WERI-Rb-1 (cell line): ENCODE data around the gene RPAP2.
"Not testable (repeated sequence)": the region's sequence is repeated elsewhere in the genome, so short reads cannot be mapped to it uniquely, and the experiment has no call there.

Source experiments
- DNase-seq: peaks from one replicate; pipeline ENCODE4 v3.0.0-alpha.2; 2020
- H3K27ac ChIP-seq: fragments of 250-450 bp; sonication (Bioruptor Pico); 2 replicates; pipeline ENCODE4 v1.5.1; 2020; ENCODE audit warnings: mild to moderate bottlenecking, moderate library complexity
- H3K27me3 ChIP-seq: fragments of 250-450 bp; sonication (Bioruptor Pico); 2 replicates; pipeline ENCODE4 v1.5.1; 2021; ENCODE audit warnings: mild to moderate bottlenecking, low read depth, moderate library complexity; ENCODE audit not compliant: insufficient read depth, severe bottlenecking
- H3K36me3 ChIP-seq: fragments of 250-450 bp; sonication (Bioruptor Pico); 2 replicates; pipeline ENCODE4 v1.5.1; 2020; ENCODE audit warnings: mild to moderate bottlenecking, moderate library complexity
- H3K4me3 ChIP-seq: 2 replicates; pipeline ENCODE4 v1.5.1; 2011; ENCODE audit warnings: low read depth, mild to moderate bottlenecking, control low read depth, low read length
- H3K9me3 ChIP-seq: fragments of 250-450 bp; sonication (Bioruptor Pico); 2 replicates; pipeline ENCODE4 v1.5.1; 2021; ENCODE audit warnings: mild to moderate bottlenecking, moderate library complexity; ENCODE audit not compliant: severe bottlenecking
- TF ChIP-seq, protein P1 (sequence below): IDR thresholded peaks from 2 replicates; pipeline ENCODE4 v1.5.1; 2011; ENCODE audit warnings: low read depth, mild to moderate bottlenecking, control low read depth, inconsistent platforms, low read length

Gene RPAP2

DNA sequence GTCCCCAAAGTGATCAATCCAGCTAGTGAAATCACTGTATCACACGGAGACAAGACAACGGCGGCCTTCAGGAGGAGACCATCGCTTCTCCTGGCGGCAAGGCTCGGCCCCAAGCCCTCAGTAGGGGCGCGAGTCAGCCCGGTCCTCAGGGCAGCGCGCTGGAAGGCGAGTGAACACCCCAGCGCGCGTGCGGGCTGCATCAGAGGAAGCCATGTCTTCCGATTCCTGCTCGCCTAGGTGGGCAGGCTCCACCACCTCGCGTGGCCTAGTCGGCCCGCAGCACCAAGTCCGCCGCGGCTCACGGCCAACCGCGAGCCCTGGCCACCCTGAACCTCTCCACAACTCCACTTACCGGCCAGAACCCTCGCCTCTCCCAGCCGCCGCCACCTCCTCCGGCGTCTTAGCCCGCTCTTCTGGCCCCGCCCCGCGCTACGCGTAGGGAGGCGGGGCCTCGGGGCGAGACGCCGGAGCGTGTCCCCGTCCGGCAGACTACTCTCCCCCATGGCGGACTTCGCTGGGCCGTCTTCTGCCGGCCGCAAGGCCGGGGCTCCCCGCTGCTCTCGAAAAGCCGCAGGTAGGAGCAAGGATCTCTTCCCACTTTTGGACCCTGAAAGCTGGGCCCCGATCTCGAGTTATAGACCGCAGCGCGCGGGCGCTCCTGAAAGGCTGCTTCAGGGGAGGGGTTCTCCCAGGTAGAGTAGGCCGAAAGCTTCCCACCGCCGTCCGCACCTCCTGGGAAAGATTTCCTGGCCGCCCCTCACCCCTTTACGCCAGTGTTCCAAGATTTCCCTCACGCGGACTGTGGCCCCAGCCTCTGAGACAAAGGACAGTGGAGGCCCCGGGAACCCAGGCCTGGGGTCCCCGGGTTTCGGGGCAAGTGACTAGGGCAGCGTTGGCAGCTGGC lies at the start of gene RPAP2, which contains the start of gene GLMN:
Gene RPAP2, plus strand, starts transcription at position 487 of the 904 bp plus-strand sequence. Its CDS starts 15 bp downstream, at position 502.
Gene GLMN, minus strand, starts transcription at position 415 of the 904 bp plus-strand sequence. CDS start 988 bp downstream, outside the sequence.
- no peaks in the 10 kb centered on the region for H3K27me3 ChIP-seq
- H3K36me3 ChIP-seq = peaks cover 19% of the 10 kb centered on the region
- peak within 1 kb of the TSS; percentile 96 for H3K4me3 ChIP-seq
- H3K9me3 ChIP-seq = no peaks in the 10 kb centered on the region
- TF ChIP-seq, protein P1, sequence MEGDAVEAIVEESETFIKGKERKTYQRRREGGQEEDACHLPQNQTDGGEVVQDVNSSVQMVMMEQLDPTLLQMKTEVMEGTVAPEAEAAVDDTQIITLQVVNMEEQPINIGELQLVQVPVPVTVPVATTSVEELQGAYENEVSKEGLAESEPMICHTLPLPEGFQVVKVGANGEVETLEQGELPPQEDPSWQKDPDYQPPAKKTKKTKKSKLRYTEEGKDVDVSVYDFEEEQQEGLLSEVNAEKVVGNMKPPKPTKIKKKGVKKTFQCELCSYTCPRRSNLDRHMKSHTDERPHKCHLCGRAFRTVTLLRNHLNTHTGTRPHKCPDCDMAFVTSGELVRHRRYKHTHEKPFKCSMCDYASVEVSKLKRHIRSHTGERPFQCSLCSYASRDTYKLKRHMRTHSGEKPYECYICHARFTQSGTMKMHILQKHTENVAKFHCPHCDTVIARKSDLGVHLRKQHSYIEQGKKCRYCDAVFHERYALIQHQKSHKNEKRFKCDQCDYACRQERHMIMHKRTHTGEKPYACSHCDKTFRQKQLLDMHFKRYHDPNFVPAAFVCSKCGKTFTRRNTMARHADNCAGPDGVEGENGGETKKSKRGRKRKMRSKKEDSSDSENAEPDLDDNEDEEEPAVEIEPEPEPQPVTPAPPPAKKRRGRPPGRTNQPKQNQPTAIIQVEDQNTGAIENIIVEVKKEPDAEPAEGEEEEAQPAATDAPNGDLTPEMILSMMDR = peak; percentile 15; the same call in 1 of the 2 replicates
- H3K27ac ChIP-seq = peak within 1 kb of the TSS; percentile 94
- DNase-seq = peak; percentile 83

DNA sequence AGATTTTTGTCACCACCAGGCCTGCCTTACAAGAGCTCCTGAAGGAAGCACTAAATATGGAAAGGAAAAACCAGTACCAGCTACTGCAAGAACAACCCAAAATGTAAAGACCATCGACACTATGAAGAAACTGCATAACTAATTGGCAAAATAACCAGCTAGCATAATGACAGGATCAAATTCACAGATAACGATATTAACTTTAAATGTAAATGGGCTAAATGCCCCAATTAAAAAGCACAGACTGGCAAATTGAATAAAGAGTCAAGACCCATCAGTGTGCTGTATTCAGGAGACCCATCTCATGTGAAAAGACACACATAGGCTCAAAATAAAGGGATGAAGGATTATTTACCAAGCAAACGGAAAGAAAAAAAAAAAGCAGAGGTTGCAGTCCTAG lies 44.1 kb upstream of the RPAP2 start:
- H3K4me3 ChIP-seq, H3K27me3 ChIP-seq, H3K36me3 ChIP-seq, H3K27ac ChIP-seq, H3K9me3 ChIP-seq, DNase-seq: not testable (repeated sequence)

DNA sequence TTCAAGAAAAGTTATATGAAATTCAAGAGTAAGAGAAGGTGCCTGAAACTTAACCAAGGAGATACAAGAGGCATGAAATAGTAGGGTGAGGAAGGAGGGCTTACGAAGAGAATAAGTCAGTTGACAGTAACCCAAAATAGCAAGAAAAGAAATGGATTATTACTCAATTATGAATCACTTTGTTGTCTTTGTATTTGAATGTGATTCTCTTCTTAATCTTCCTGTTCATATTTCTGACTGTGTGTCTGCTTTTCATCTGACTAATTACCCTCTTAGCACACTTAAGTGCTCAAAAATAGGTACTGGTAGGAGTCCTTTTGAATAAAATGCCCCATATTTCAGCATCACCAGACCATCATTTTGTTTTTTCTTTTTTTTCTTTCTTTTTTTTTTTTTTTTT lies 39.5 kb upstream of the RPAP2 start:
- peaks cover 3% of the 10 kb centered on the region; the same call in 1 of the 2 replicates for H3K36me3 ChIP-seq
- H3K27ac ChIP-seq = no peak overlapping the region
- TF ChIP-seq, protein P1 = no peak

GRCh38 chr1:92262516-92262915 lies 36.3 kb upstream of the RPAP2 start:
- Histone ChIP-seq H3K36me3 (peaks cover 12% of the 10 kb centered on the region), H3K27me3 (no peaks in the 10 kb centered on the region), H3K4me3 (no peak overlapping the region), H3K9me3 (no peaks in the 10 kb centered on the region), H3K27ac (no peak overlapping the region)
- TF ChIP-seq, protein P1 = no peak
- no peak for DNase-seq

More for the DNA sequence above, 39.5 kb upstream of the RPAP2 start:
- H3K4me3 ChIP-seq = no peak overlapping the region
- H3K9me3 ChIP-seq = no peaks in the 10 kb centered on the region
- no peaks in the 10 kb centered on the region for H3K27me3 ChIP-seq
- DNase-seq = no peak

DNA sequence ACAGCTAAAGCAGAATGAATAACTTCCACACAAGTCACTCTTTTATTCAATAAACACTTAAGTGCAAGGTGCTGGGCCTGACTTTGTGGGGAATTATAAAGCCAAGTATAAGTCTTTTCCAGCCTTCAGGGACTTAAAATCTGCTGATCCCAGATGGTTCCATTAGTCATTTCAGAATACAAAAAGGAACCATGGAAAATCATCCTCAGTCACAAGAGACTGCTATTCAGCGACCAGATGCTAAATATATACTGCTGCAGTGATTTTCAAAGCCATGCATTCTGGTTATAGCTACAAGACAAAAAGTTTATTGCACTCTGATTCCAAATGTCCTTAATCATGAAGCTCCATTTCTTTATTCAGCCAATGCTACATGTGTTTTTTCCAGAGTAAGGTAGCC lies 25.8 kb upstream of the RPAP2 start:
- no peaks in the 10 kb centered on the region for H3K9me3 ChIP-seq
- peaks cover 12% of the 10 kb centered on the region for H3K36me3 ChIP-seq
- no peak for DNase-seq
- no peaks in the 10 kb centered on the region for H3K27me3 ChIP-seq
- no peak overlapping the region for H3K27ac ChIP-seq
- TF ChIP-seq, protein P1 = no peak
- H3K4me3 ChIP-seq = no peak overlapping the region

GRCh38 chr1:92274939-92275338 lies 23.9 kb upstream of the RPAP2 start:
- TF ChIP-seq, protein P1 = no peak
- DNase-seq = no peak
- H3K9me3 ChIP-seq = no peaks in the 10 kb centered on the region
- H3K27me3 ChIP-seq = no peaks in the 10 kb centered on the region
- peaks cover 11% of the 10 kb centered on the region for H3K36me3 ChIP-seq
- no peak overlapping the region for H3K27ac ChIP-seq
- H3K4me3 ChIP-seq = no peak overlapping the region
